Measurements from ENCODE around the gene NLRP2B. TPM values are rescaled to one million over a fixed set of nuclear protein-coding genes. Genes with fewer than 3 reads are reported as not detected.

NLRP2B gene
- total and polyA plus RNA-seq, 2 of the 8 experiments (the other 6 are each of a cell fraction or from before 2014, with no cell fraction given) = not detected

DNA sequence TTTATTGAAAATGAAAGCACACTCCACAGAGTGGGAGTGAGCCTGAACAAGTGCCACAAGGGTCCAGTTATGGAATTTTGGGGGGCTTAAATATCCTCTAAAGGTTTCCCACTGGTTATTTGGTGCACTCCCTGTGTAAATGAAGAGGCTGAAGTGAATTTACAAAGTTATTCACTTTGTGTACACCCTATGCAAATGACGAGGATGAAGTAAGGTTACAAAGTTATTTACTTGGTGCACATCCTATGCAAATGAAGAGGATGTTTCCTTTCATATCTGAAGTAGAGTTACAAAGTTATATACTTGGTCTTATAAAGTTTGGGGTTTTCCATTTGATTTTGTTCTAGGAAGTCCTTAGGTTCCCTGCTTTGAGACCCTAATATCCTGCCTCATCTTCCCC is 13.1 kb downstream of the NLRP2B start (continued):
- TF ChIP-seq, protein P1, sequence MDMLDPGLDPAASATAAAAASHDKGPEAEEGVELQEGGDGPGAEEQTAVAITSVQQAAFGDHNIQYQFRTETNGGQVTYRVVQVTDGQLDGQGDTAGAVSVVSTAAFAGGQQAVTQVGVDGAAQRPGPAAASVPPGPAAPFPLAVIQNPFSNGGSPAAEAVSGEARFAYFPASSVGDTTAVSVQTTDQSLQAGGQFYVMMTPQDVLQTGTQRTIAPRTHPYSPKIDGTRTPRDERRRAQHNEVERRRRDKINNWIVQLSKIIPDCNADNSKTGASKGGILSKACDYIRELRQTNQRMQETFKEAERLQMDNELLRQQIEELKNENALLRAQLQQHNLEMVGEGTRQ (IDR thresholded peaks at IDR 0.05; ENCODE audit: low read length) = no peak
- no peak for TF ChIP-seq YY1 (IDR thresholded peaks at IDR 0.05; ENCODE audit: low read depth, low read length)

Data from H1 (cell line).